ENCODE data around the gene FOXI1.

FOXI1 gene

DNA sequence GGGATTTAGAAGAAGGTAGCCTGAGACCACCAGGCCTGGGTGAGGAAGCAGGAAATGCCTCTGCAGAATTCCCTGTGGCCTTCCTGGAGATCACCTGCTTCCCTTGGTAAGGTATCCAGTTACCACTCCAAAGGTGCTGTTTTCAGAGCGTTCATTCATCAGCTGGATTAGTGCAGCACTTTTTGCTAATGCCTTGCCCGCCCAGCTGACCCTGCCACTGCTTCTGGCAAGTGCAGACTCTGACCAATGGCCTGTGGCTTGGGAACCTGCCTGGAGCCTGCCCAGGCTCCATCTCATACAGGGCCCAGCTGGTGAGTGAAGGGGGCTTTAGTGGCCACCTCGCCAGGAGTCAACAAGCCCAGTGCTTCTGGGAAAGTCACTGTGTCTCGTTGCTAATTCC, 48.6 kb downstream of the FOXI1 start:
- no peaks in the 10 kb centered on the region for H3K9me3 ChIP-seq (ENCODE audit: control insufficient read depth, low read length)
- no peak for DNase-seq (ENCODE audit: low read depth)
- no peak overlapping the region for H3K9ac ChIP-seq (ENCODE audit: low read length)
- H3K4me3 ChIP-seq (ENCODE audit: low read length): no peak overlapping the region
- no peaks in the 10 kb centered on the region for H3K36me3 ChIP-seq (ENCODE audit: control insufficient read depth, insufficient read depth, low read length, severe bottlenecking)
- H3K4me1 ChIP-seq (ENCODE audit: control insufficient read depth, insufficient read depth, low read length): peaks cover 11% of the 10 kb centered on the region
- H3K27me3 ChIP-seq (replicated peaks; ENCODE audit: control insufficient read depth, insufficient read depth, low read length): no peaks in the 10 kb centered on the region

DNA sequence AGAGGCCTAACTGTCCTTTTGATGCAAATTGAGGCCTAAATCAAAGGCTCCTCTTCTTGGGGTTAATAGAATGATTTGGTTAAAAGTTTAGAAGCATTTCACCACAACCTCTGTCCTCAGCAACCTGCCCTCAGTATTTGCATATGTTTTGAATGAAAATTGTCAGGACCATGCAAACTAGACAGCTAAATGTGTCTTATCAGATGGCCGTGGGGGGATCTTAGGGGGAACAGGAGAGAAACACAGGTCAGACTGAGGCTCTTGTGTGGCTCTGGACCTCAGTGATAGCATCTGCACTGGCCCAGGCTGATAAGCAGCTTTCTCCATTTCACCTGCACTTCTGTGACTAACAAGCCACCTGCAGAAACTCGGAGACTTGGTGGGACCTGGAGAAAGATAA, 49.0 kb downstream of the FOXI1 start:
- no peaks in the 10 kb centered on the region for H3K27me3 ChIP-seq (replicated peaks; ENCODE audit: control insufficient read depth, insufficient read depth, low read length)
- H3K9me3 ChIP-seq (ENCODE audit: control insufficient read depth, low read length): no peaks in the 10 kb centered on the region
- no peak for DNase-seq (ENCODE audit: low read depth)

DNA sequence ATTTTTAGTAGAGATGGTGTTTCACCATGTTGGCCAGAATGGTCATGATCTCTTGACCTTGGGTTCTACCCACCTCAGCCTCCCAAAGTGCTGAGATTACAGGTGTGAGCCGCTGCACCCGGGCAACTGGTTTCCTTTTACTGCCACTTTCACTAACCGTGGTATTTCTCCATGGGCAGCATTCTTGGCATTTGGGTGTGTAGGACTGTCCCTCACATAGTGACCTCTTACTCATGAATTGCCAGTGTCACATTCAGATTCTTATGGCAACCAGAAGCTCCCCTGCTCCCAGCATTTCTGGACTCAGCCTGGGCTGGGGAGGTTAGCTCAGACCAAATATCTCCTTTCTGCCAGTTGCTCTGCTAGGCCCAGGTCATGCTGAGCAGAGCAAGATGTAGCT, 50.1 kb downstream of the FOXI1 start:
- Histone ChIP-seq H3K9me3 (ENCODE audit: control insufficient read depth, low read length) (no peaks in the 10 kb centered on the region), H3K36me3 (ENCODE audit: control insufficient read depth, insufficient read depth, low read length, severe bottlenecking) (no peaks in the 10 kb centered on the region), H3K4me3 (ENCODE audit: low read length) (no peak overlapping the region), H3K4me1 (ENCODE audit: control insufficient read depth, insufficient read depth, low read length) (peaks cover 11% of the 10 kb centered on the region), H3K9ac (ENCODE audit: low read length) (no peak overlapping the region), H3K27me3 (replicated peaks; ENCODE audit: control insufficient read depth, insufficient read depth, low read length) (no peaks in the 10 kb centered on the region)
- no peak for DNase-seq (ENCODE audit: low read depth)

More for the DNA sequence above, 49.0 kb downstream of the FOXI1 start:
- H3K4me1 ChIP-seq (ENCODE audit: control insufficient read depth, insufficient read depth, low read length): peaks cover 11% of the 10 kb centered on the region
- no peak overlapping the region for H3K9ac ChIP-seq (ENCODE audit: low read length)
- H3K4me3 ChIP-seq (ENCODE audit: low read length): no peak overlapping the region
- no peaks in the 10 kb centered on the region for H3K36me3 ChIP-seq (ENCODE audit: control insufficient read depth, insufficient read depth, low read length, severe bottlenecking)

DNA sequence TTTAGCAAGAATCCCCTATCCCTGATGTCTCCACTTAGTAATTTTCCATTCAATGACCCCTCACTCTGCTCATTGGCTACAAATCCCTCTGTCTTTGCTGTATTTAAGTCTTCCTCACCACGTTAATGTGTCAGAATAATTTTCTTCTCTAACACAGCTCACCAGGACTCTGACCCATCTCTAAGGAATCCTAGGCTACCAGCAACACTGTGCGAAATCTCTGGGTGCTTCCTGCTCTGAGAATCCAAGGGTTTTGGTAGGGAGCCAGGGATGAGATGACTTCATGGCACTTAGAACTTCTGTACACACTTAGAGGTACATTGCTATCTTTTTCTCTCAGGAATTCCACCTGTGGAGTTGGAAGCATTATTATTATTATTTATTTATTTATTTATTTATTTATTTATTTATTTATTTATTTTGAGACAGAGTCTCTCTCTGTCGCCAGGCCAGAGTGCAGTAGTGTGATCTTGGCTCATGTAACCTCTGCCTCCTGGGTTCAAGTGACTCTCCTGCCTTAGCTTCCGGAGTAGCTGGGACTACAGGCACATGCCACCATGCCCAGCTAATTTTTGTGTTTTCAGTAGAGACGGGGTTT, 53.5 kb downstream of the FOXI1 start:
- Histone ChIP-seq H3K4me1 (ENCODE audit: control insufficient read depth, insufficient read depth, low read length) (peaks cover 6% of the 10 kb centered on the region), H3K9me3 (ENCODE audit: control insufficient read depth, low read length) (no peaks in the 10 kb centered on the region), H3K9ac (ENCODE audit: low read length) (no peak overlapping the region), H3K4me3 (ENCODE audit: low read length) (no peak overlapping the region), H3K36me3 (ENCODE audit: control insufficient read depth, insufficient read depth, low read length, severe bottlenecking) (no peaks in the 10 kb centered on the region), H3K27me3 (replicated peaks; ENCODE audit: control insufficient read depth, insufficient read depth, low read length) (peaks cover 4% of the 10 kb centered on the region)
- DNase-seq (ENCODE audit: low read depth): peak; percentile 57

Measured in adipocyte (in vitro differentiated cells).